Activated CD4-positive, CD25-positive, alpha-beta regulatory T cell treated with anti-CD3 and anti-CD28 coated beads, Interleukin-2, amount 50 U/mL, for 24 hours (primary cell): Measurements from ENCODE around the gene MTA2.
A peak's percentile ranks its signal among the peaks of the same experiment; 100 is the strongest.

Experiments
- ATAC-seq, 2 donors: fragments of 150-1000 bp; cut with Tn5 transposase; one replicate each; pipeline ENCODE4 v1.10.0; 2021; ENCODE audit warnings: mild to moderate bottlenecking in 1 of 2, moderate library complexity in 1 of 2

MTA2 gene

GRCh38 chr11:62612366-62613290 is 11.0 kb upstream of the MTA2 start, which contains the start of the genes EML3 and ROM1:
Gene EML3, minus strand, starts transcription at chr11:62612775. Its CDS starts 318 bp downstream, at chr11:62612457.
Gene ROM1, plus strand, starts transcription at chr11:62613257. Its CDS starts 25 bp downstream, at chr11:62613282.
- ATAC-seq = peak; percentile 74 to 76

- ATAC-seq = peak; percentile 36 to 39
Measured at GRCh38 chr11:62611705-62612365, 10.2 kb upstream of the MTA2 start.

GRCh38 chr11:62610814-62611704 is 9.4 kb upstream of the MTA2 start:
- no peak for ATAC-seq

GRCh38 chr11:62610403-62610802 is 8.7 kb upstream of the MTA2 start:
- no peak for ATAC-seq

GRCh38 chr11:62608776-62609175 is 7.1 kb upstream of the MTA2 start:
- ATAC-seq = no peak

- ATAC-seq = no peak
Measured at GRCh38 chr11:62607714-62608113, 6.0 kb upstream of the MTA2 start.

- ATAC-seq = no peak
Measured at GRCh38 chr11:62605902-62606301, 4.2 kb upstream of the MTA2 start.

GRCh38 chr11:62605467-62605866 is 3.8 kb upstream of the MTA2 start:
- ATAC-seq = no peak

GRCh38 chr11:62604460-62605120 is 2.9 kb upstream of the MTA2 start:
- no peak for ATAC-seq

- no peak for ATAC-seq
Measured at GRCh38 chr11:62603776-62604299, 2.2 kb upstream of the MTA2 start.

GRCh38 chr11:62603072-62603408 is 1.4 kb upstream of the MTA2 start:
- ATAC-seq = no peak

GRCh38 chr11:62602141-62603071 is 741 bp upstream of the MTA2 start:
- ATAC-seq = no peak

GRCh38 chr11:62601122-62601371 is 618 bp downstream of the MTA2 start:
- ATAC-seq = peak; percentile 7 to 8

GRCh38 chr11:62600367-62601121 is 1.1 kb downstream of the MTA2 start:
- no peak for ATAC-seq

GRCh38 chr11:62599901-62600300 is 1.8 kb downstream of the MTA2 start:
- ATAC-seq = no peak

- ATAC-seq = peak; percentile 79
Measured at GRCh38 chr11:62599069-62599696, 2.5 kb downstream of the MTA2 start.

GRCh38 chr11:62595124-62595523 is 6.5 kb downstream of the MTA2 start:
- no peak for ATAC-seq

GRCh38 chr11:62593434-62594044 is 8.1 kb downstream of the MTA2 start:
- ATAC-seq = no peak

GRCh38 chr11:62592989-62593421 is 8.7 kb downstream of the MTA2 start:
- ATAC-seq = no peak
